OCI-LY7 (cell line): Measurements from ENCODE around the gene TMX4. TPM values are rescaled to one million over a fixed set of nuclear protein-coding genes. Genes with fewer than 3 reads are reported as not detected.

Experiments
- BruUV-seq: library from RNA; stranded (reverse); fragments of 400-500 nt; replicated peaks from 2 replicates; lab custom pipeline; 2021; lab: Mats Ljungman, UMichigan
- CTCF ChIA-PET: fragments of 300-600 bp; sonication (Branson Sonifier 250); formaldehyde crosslinking; loops from one replicate; lab custom pipeline; 2022; ENCODE audit warnings: antibody characterized with exemption; ENCODE audit not compliant: unreplicated experiment; lab: Charles Lee
- POLR2A ChIA-PET: fragments of 300-600 bp; sonication (Branson Sonifier 250); formaldehyde crosslinking; loops from one replicate; lab custom pipeline; 2022; ENCODE audit warnings: antibody characterized with exemption; lab: Charles Lee
- DNase-seq: peaks from one replicate; pipeline ENCODE4 v3.0.0-alpha.2; 2015; ENCODE audit warnings: low spot score
- H2AFZ ChIP-seq: fragments of 200-600 bp; sonication (generic), shearing (Covaris generic); 2 replicates; pipeline ENCODE4 v1.6.1; 2014; ENCODE audit warnings: mild to moderate bottlenecking, antibody characterized with exemption, low read length, moderate library complexity
- H3K27ac ChIP-seq: fragments of 200-600 bp; sonication (generic); 2 replicates; pipeline ENCODE4 v1.5.1; 2014; ENCODE audit warnings: mixed run types, low read depth, mild to moderate bottlenecking, moderate library complexity, low read length, inconsistent platforms; ENCODE audit not compliant: poor library complexity, severe bottlenecking
- H3K36me3 ChIP-seq: fragments of 200-600 bp; sonication (generic); 2 replicates; pipeline ENCODE4 v1.6.1; 2014; ENCODE audit warnings: mild to moderate bottlenecking, antibody characterized with exemption, low read length, moderate library complexity, mixed read lengths; ENCODE audit not compliant: insufficient read depth
- H3K4me1 ChIP-seq: fragments of 200-600 bp; sonication (generic); 2 replicates; pipeline ENCODE4 v1.5.1; 2014; ENCODE audit warnings: mild to moderate bottlenecking, low read length; ENCODE audit not compliant: insufficient read depth, poor library complexity, severe bottlenecking
- H3K4me2 ChIP-seq: fragments of 200-600 bp; sonication (generic); 2 replicates; pipeline ENCODE4 v1.6.1; 2014; ENCODE audit warnings: mild to moderate bottlenecking, low read length
- H3K4me3 ChIP-seq: fragments of 200-600 bp; sonication (generic); 2 replicates; pipeline ENCODE4 v1.5.1; 2014; ENCODE audit warnings: mild to moderate bottlenecking, low read depth, low read length; ENCODE audit not compliant: poor library complexity, severe bottlenecking
- H3K79me2 ChIP-seq: fragments of 200-600 bp; sonication (generic); 2 replicates; pipeline ENCODE4 v1.6.1; 2016; ENCODE audit warnings: low read depth, mild to moderate bottlenecking, low read length, moderate library complexity, mixed read lengths; ENCODE audit not compliant: insufficient read depth
- H3K9me2 ChIP-seq: fragments of 200-600 bp; sonication (generic); 2 replicates; pipeline ENCODE4 v1.6.1; 2016; ENCODE audit warnings: mild to moderate bottlenecking, low read length, mixed read lengths; ENCODE audit not compliant: insufficient read depth
- H3K9me3 ChIP-seq: fragments of 200-600 bp; sonication (generic); 2 replicates; pipeline ENCODE4 v1.6.1; 2014; ENCODE audit warnings: mild to moderate bottlenecking, mixed run types, low read length, mixed read lengths
- H4K20me1 ChIP-seq: fragments of 200-600 bp; sonication (generic); 2 replicates; pipeline ENCODE4 v1.6.1; 2014; ENCODE audit warnings: mild to moderate bottlenecking, antibody characterized with exemption, low read length, moderate library complexity, mixed read lengths; ENCODE audit not compliant: insufficient read depth
- EZH2phosphoT487 ChIP-seq: fragments of 200-600 bp; sonication (generic); IDR thresholded peaks from 2 replicates; pipeline ENCODE4 v1.6.1; 2018; ENCODE audit warnings: low read depth, borderline replicate concordance, mild to moderate bottlenecking, mixed run types, antibody characterized with exemption, low read length, moderate library complexity, mixed read lengths
- intact Hi-C: fragments of 100-400 bp; cut with micrococcal nuclease; formaldehyde crosslinking; loops from one replicate; pipeline ENCODE4 v1.10.0; 2022; ENCODE audit not compliant: unreplicated experiment
- total RNA-seq, 2 experiments: library from RNA; depleted of rRNA in 1 of 2; stranded (reverse); fragments of >200 nt in 1 of 2; shearing (Covaris generic) in 1 of 2; gene quantifications; 2 replicates each; pipeline ENCODE4 v1.2.3, GENCODE V29; 2014 to 2022
- TF ChIP-seq, protein P1 (sequence below): fragments of 200-600 bp; sonication (generic); conservative IDR thresholded peaks from 2 replicates; pipeline ENCODE4 v1.5.1; 2014; ENCODE audit warnings: mild to moderate bottlenecking, antibody characterized with exemption, low read length, moderate library complexity, mixed read lengths

Gene TMX4
- total RNA-seq, 2 experiments from 2014 or later, result 22.4 to 71.3 TPM

GRCh38 chr20:8055096-8055495 lies 35.5 kb upstream of the TMX4 start:
- intact Hi-C loops, result no loop called here
- Histone ChIP-seq H3K27ac (no peak overlapping the region), H3K4me2 (no peak overlapping the region), H3K4me3 (no peak overlapping the region), H3K79me2 (no peaks in the 10 kb centered on the region), H4K20me1 (no peaks in the 10 kb centered on the region), H3K9me3 (no peaks in the 10 kb centered on the region), H3K4me1 (no peaks in the 10 kb centered on the region), H3K36me3 (no peaks in the 10 kb centered on the region), H3K9me2 (no peaks in the 10 kb centered on the region), H2AFZ (no peak overlapping the region)
- BruUV-seq, result no TSS peak
- ChIA-PET CTCF (no interaction called here), POLR2A (interaction anchor here (0.6 to 1.2 kb wide), 2 partner anchors 157 to 662 kb away, joined by 3 read pairs; no protein-coding TSS in a partner anchor)
- DNase-seq, result no peak
- TF ChIP-seq, protein P1, sequence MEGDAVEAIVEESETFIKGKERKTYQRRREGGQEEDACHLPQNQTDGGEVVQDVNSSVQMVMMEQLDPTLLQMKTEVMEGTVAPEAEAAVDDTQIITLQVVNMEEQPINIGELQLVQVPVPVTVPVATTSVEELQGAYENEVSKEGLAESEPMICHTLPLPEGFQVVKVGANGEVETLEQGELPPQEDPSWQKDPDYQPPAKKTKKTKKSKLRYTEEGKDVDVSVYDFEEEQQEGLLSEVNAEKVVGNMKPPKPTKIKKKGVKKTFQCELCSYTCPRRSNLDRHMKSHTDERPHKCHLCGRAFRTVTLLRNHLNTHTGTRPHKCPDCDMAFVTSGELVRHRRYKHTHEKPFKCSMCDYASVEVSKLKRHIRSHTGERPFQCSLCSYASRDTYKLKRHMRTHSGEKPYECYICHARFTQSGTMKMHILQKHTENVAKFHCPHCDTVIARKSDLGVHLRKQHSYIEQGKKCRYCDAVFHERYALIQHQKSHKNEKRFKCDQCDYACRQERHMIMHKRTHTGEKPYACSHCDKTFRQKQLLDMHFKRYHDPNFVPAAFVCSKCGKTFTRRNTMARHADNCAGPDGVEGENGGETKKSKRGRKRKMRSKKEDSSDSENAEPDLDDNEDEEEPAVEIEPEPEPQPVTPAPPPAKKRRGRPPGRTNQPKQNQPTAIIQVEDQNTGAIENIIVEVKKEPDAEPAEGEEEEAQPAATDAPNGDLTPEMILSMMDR, result no peak
- no peak for TF ChIP-seq EZH2phosphoT487

- ChIA-PET CTCF (no interaction called here), POLR2A (interaction anchor here (1.3 kb wide), 1 partner anchor 30 kb away, joined by 4 read pairs; the partner anchor contains the start of gene TMX4)
- Histone ChIP-seq H3K79me2 (no peaks in the 10 kb centered on the region), H3K9me3 (no peaks in the 10 kb centered on the region), H3K36me3 (no peaks in the 10 kb centered on the region), H3K4me3 (no peak overlapping the region), H3K27ac (no peak overlapping the region), H4K20me1 (no peaks in the 10 kb centered on the region), H2AFZ (no peak overlapping the region), H3K4me2 (no peak overlapping the region), H3K4me1 (no peaks in the 10 kb centered on the region), H3K9me2 (no peaks in the 10 kb centered on the region)
- DNase-seq, result no peak
- TF ChIP-seq EZH2phosphoT487, result no peak
- TF ChIP-seq, protein P1, result no peak
- intact Hi-C loops, result no loop called here
- no TSS peak for BruUV-seq
These were observed 30.7 kb upstream of the TMX4 start for GRCh38 chr20:8050157-8050837.

- ChIA-PET POLR2A (interaction anchor here (1.3 to 1.4 kb wide), 2 partner anchors 29 to 59 kb away, joined by 3 to 4 read pairs; partner anchors contain the start of gene TMX4), CTCF (no interaction called here)
- no peaks in the 10 kb centered on the region for H4K20me1 ChIP-seq
- intact Hi-C loops, result loop anchor here (5.0 kb wide), 1 partner anchor 203 kb away; no protein-coding TSS in a partner anchor
- no TSS peak for BruUV-seq
- no peaks in the 10 kb centered on the region for H3K79me2 ChIP-seq
- no peak overlapping the region for H3K4me2 ChIP-seq
- H3K36me3 ChIP-seq, result no peaks in the 10 kb centered on the region
- no peak for DNase-seq
- H3K9me2 ChIP-seq, result no peaks in the 10 kb centered on the region
- no peak overlapping the region for H3K27ac ChIP-seq
- H3K4me3 ChIP-seq, result no peak overlapping the region
- H3K4me1 ChIP-seq, result no peaks in the 10 kb centered on the region
- no peak overlapping the region for H2AFZ ChIP-seq
- no peaks in the 10 kb centered on the region for H3K9me3 ChIP-seq
- TF ChIP-seq, protein P1, result no peak
- no peak for TF ChIP-seq EZH2phosphoT487
These were observed 29.7 kb upstream of the TMX4 start for GRCh38 chr20:8049310-8049709.
